Measurements from ENCODE around the gene ASAP3. TPM values are rescaled to one million over a fixed set of nuclear protein-coding genes. Genes with fewer than 3 reads are reported as not detected.

ASAP3 gene
- total and polyA plus RNA-seq, 2 of the 4 experiments (the other 2 are of a cell fraction): 18.6 to 18.8 TPM

- peak; percentile 38; the same call in 1 of the 2 replicates for TF ChIP-seq MXI1 (IDR thresholded peaks at IDR 0.05; ENCODE audit: borderline replicate concordance, low read depth, low read length)
- TF ChIP-seq, protein P1, sequence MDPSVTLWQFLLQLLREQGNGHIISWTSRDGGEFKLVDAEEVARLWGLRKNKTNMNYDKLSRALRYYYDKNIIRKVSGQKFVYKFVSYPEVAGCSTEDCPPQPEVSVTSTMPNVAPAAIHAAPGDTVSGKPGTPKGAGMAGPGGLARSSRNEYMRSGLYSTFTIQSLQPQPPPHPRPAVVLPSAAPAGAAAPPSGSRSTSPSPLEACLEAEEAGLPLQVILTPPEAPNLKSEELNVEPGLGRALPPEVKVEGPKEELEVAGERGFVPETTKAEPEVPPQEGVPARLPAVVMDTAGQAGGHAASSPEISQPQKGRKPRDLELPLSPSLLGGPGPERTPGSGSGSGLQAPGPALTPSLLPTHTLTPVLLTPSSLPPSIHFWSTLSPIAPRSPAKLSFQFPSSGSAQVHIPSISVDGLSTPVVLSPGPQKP (IDR thresholded peaks at IDR 0.05; ENCODE audit: borderline replicate concordance, low read depth, low read length): no peak
- no peak for TF ChIP-seq NFE2L2 (IDR thresholded peaks at IDR 0.05; ENCODE audit: low read depth, low read length)
- peak; percentile 55 for TF ChIP-seq POLR2A (IDR thresholded peaks at IDR 0.05; ENCODE audit: low read depth, low read length)
These were observed at the start of gene ASAP3 (continued) for GRCh38 chr1:23483321-23484252.
